ELF-1 (cell line): ENCODE measurements around the gene TMEM138.

Experiments used
- DNase-seq: peaks from one replicate; pipeline ENCODE4 v3.0.0-alpha.2; 2016; ENCODE audit warnings: low read depth, low spot score

Gene TMEM138

DNA sequence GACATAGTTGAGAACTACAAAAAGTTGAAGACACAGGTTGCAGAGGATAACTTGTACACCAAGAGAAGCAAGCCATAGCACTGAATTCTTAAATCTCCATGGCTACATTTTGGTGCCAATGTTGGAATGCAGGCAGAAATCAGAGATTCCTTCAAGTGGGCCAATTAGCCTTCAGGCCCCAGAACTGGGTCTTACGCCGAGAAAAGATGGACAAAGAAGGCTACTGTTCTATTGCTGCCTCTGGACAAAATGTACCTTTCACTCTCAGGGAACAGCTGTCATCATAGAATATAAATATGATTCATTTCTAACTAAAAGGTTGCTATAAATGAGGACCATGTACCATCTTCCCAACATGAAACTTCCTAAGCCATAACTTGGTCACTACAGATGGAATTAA is 43.9 kb downstream of the TMEM138 start:
- DNase-seq = no peak

DNA sequence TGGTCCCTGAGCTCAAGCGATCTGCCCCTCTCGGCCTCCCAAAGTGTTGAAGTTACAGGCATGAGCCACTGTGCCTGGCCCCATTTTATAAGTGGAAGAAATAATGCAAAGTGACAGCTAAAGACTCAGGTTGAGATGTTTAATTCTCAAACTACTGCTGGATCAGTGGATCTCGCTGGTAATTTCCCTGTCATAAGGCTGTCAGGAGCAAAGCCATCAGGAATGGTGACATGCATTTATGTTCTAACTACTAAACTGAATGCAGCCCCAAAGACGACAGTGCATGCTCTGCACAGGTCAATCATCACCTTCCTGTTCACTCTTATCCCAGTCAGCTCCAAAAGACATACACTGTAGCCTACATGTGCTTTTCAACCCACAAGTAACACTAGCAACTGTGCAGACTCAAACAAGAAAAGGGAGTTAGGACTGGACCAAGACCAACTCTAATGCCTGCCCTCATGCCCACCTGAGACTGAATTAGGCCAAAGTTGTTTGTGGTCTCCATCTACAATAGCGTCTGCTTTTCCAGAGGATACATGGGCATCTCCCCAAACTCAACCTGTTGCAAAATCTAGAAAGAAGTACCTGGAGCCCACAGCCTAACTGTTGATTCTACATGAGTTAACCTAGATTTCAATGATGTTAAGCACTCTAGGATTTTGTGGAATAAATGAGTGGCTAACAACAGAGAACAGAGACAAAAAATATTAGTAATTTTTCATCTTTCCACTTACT is 45.0 kb downstream of the TMEM138 start:
- no peak for DNase-seq

DNA sequence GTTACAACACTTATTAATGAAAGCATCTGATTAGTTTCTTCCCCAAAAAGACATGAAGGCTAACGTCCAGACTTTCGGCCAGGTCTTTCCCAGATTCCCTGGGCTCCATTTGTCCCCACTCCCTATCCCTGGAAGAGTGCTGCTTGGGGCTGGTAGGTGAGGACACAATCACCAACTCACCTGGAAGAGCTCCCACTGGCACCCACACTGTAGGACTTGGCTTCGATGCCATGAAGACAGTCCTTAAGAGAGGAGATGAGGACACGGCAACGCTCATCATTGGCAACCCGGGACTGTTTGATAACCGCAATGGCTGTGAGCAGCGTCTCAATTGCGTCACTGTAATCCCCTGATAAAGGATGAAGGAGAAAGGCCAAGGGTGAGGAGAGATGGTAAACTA is 49.4 kb downstream of the TMEM138 start:
- no peak for DNase-seq

DNA sequence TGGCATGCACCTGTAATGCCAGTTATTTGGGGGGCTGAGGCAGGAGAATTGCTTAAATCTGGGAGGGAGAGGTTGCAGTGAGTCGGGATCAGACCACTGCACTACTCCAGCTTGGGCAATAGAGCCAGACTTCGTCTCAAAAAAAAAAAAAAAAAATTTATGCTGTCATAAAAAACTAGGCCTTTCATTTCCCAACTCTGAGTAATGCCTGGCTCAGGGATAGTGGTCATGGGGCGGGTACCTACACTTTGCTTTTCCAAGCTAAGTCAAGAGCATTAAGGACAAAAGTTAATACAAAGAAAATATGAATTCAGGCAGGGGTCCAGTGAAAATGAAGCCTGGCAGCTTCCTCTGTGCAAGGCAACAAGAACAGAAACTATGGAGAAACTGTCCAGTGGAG is 51.3 kb downstream of the TMEM138 start:
- DNase-seq = no peak

DNA sequence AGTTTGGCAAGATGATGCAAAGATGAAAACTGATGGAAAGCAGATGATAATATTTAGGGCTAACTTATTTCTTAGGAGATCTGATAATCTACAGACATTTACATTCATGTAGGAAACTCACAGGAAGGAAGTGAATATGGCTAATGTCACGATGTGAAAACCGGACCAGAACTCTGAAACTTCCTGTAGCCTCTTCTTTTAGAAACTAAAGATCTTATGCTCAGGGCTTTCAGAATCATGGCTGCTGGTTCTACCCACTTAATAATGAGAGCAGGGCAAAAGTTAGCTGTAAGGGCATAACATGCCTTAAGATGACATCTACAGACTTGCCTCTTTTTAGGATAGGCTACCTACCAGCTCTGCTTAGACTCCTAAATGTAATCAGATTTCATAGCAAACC is 52.4 kb downstream of the TMEM138 start:
- DNase-seq = no peak

DNA sequence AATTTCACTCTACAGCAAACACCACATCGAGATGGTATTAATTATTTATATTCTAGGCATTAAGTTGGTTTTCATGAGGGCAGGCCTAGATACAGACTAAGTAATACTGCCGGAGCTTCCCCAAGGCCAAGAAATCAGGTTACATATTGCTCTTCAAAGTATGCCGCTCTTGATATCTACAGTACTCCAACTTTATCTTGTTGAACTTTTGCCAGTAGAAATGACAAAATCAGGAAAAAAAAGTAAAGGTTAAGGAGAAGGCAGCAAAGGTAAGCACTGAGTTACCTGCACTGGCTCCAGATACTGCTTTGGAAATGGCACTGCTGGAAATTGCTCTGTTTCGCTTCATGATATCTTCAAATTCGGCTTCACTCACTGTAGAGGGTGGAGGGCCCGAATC is 53.2 kb downstream of the TMEM138 start:
- no peak for DNase-seq

DNA sequence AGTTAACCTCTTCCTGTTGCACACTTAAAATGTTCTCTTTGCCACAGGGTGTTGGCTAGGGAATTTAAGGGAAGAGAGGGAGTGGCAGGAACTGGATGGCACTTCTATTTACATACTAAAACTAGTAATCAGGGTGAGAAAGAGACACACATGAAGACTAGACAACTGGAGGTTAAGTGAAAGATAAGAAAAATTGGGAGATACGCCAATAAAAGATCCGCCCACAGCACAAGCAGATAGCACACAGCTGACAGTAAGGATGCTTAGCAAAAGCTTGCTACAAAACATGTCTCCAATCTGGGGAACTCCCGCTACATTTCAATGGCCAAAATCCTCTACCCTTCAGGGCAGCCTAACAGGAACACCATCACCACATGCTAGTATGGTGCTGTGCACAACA is 54.8 kb downstream of the TMEM138 start:
- no peak for DNase-seq

DNA sequence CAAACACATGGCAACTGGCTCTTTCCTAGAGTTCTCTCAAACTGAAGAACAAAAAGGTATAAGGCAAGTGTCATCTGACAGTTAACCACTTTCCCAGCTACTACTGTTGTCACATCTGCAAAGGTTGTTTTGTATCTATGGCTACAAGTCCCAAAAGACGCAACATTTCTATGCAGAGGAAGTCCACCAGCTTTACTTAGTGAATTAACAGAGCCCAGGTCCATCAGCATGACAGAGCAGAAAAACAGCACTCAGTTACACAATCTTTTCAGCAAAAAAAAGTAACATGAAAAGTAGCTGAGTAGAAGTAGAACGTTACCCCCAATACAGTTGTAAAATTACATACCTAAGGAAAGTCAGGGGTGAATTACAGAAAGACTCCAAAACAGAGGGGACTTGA is 55.5 kb downstream of the TMEM138 start:
- no peak for DNase-seq

DNA sequence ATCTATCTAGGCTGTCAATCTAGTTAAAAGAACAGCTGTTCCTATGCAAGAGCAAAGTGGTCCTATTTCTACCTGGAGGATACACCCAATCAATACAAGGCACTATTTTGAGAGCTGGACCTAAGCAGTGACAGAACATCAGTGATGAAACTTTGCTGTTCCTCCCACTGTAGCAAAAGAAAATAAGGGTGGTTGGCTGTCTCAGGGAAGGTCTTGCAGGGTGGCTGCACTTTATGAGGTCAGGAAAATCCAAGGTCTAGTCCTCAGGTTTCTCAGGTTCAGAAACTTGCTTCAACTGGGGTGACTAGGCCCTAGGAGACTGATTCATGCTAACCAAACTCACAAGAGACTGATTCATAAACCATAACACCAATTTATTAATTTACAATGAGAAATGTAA is 56.0 kb downstream of the TMEM138 start:
- no peak for DNase-seq
